CD4-positive, alpha-beta T cell treated with Interleukin-15 for 4 hours (primary cell): Measurements from ENCODE around the gene GPR137.
"Not testable (repeated sequence)": the region's sequence is repeated elsewhere in the genome, so short reads cannot be mapped to it uniquely, and the experiment has no call there.

Source experiments
- DNase-seq: peaks from one replicate; pipeline ENCODE4 v3.0.0-alpha.2; 2020; ENCODE audit warnings: low spot score

Gene GPR137

GRCh38 chr11:64304316-64305072, 18.8 kb downstream of the GPR137 start:
- peak; percentile 92 for DNase-seq

DNA sequence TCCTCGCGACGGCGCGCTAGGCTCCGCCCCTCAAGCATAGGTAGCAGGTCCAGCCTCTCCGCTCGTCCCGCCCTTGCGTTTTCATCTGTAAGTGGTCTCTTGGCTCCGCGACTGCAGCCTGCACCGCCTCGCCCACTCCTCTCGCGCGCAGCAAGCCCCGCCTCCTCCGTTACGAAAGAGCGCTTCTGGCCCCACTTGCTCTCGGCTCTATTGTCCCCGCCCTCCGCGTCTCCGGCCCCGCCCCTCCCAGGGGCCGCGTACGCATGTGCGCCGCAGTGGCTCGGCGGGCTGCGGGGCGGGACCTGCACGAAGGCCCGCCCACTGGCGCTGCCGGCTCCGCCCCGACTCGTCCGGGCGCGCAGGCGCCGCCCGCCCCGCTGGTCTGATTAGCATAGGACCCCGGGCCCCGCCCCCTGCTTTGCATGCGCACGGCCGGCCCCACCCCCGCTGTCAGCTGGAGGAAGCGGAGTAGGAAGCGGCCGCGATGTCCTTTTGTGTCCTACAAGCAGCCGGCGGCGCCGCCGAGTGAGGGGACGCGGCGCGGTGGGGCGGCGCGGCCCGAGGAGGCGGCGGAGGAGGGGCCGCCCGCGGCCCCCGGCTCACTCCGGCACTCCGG, 19.5 kb downstream of the GPR137 start, which contains the start of gene ESRRA:
TSS of gene ESRRA (plus strand) at position 450 of the 616 bp plus-strand sequence. CDS start 1,656 bp downstream, outside the sequence.
- DNase-seq = peak; percentile 97

- peak; percentile 73 for DNase-seq
Measured at GRCh38 chr11:64305691-64306562, 20.3 kb downstream of the GPR137 start.

GRCh38 chr11:64306563-64306875, 20.9 kb downstream of the GPR137 start:
- DNase-seq = no peak

DNA sequence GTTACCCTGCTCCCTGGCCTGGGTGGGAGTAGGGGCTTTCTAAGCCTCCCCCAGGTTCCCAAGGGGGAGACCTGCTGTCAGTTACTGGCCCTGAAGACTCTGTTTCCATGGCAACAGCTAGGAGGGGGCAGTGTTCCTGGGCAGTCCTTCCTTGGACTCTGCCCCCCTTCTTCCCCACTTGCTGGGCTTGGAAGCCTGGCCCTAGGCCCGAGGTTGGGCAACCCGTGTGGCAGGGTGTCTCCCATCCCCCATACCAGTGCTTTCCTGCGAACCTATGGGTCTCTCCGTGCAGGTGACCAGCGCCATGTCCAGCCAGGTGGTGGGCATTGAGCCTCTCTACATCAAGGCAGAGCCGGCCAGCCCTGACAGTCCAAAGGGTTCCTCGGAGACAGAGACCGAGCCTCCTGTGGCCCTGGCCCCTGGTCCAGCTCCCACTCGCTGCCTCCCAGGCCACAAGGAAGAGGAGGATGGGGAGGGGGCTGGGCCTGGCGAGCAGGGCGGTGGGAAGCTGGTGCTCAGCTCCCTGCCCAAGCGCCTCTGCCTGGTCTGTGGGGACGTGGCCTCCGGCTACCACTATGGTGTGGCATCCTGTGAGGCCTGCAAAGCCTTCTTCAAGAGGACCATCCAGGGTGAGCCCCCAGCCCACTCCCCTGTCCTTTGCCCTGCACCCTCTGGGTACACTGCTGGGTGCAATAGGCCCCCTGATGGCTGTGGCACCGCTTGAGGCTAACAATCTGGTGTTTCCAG, 21.4 kb downstream of the GPR137 start:
- no peak for DNase-seq

DNA sequence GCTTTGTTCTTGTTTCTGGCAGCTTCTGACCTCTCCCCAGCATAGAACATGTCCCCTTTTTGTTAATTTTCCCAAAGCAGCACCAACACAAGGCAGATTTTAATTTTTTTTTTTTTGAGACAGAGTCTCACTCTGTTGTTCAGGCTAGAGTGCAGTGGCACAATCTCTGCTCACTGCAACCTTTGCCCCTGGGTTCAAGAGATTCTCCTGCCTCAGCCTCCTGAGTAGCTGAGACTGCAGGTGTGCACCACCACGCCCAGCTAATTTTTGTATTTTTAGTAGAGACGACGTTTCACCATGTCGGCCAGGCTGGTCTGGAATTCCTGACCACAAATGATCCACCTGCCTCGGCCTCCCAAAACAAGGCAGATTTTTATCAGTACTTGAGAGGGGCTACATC, 22.1 kb downstream of the GPR137 start:
- not testable (repeated sequence) for DNase-seq

DNA sequence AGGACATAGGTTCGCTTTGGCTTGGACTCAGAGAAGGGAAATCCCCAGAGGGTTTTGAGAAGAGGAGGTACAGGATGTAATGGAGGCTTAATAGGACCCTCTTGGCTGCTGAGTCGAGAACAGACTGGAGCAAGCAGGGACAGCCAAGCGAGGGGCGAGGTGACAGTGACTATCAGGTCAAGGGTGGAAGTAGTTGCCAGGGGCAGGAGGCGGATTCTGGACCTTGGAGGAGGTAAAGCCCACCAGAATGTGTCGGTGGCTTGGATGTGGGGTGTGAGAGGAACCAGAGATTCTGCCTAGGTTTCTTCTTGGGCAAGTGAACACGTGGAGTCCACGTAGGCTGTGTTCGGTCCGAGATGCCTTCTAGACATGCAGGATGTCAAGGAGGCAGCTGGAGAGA, 27.3 kb downstream of the GPR137 start:
- no peak for DNase-seq

DNA sequence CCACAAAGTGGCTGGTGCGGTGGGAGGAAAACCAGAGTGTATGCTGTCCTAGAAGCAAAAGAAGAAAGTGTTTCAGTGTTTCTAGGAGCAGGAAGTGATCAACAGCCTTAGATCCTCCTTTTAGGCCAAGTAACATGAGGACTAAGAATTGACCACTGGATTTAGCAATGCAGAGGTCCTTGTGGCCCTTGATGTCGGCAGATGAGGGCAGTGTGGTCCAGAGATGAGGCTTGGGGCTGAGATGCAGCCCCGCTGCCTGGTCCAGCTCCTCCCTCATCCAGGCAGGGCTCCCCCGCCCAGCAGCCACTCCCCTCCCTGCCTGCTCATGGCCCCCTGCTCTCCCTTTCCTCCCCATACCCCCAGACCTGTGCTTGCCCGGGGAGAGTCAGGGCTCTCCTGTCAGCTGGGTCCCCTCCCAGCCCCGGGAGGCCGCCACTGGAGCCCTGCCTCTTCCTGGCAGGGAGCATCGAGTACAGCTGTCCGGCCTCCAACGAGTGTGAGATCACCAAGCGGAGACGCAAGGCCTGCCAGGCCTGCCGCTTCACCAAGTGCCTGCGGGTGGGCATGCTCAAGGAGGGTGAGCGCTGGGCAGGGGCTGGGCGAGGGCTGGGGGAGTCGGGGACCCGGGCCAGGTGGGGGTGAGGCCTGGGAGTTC, 28.0 kb downstream of the GPR137 start:
- DNase-seq = no peak

DNA sequence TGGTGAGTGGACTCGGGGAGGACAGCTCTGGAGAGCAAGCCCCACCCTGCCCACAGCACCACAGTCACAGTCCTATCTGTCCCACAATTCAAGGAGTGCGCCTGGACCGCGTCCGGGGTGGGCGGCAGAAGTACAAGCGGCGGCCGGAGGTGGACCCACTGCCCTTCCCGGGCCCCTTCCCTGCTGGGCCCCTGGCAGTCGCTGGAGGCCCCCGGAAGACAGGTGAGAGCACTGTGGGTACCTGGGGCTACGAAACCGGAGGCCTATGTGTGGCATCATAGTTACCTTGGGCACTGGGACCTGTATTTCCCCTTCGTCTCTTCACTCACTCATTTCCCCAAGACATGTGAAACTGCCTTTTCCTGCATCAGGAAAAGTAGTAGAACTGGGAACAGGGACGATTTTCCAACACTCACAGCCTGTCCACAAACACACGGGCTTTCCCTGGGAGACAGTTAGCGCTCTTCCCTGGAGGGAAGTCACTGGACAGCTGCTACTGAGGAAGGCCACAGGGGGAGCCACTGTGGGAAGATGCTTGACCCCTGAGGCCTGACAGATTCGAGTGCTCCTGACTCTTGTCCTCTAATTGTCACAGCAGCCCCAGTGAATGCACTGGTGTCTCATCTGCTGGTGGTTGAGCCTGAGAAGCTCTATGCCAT, 28.6 kb downstream of the GPR137 start:
- DNase-seq = no peak

- no peak for DNase-seq
Measured at GRCh38 chr11:64314805-64315561, 29.3 kb downstream of the GPR137 start.

GRCh38 chr11:64315667-64316526, 30.2 kb downstream of the GPR137 start:
- DNase-seq = not testable (repeated sequence)

- DNase-seq = peak; percentile 30
Measured at GRCh38 chr11:64316672-64317324, 31.1 kb downstream of the GPR137 start.

GRCh38 chr11:64317325-64317960, 31.8 kb downstream of the GPR137 start, which contains the start of gene TRMT112:
TSS of gene TRMT112 (minus strand) at chr11:64317559. CDS start at chr11:64317526, 33 bp downstream.
- peak; percentile 98 for DNase-seq

DNA sequence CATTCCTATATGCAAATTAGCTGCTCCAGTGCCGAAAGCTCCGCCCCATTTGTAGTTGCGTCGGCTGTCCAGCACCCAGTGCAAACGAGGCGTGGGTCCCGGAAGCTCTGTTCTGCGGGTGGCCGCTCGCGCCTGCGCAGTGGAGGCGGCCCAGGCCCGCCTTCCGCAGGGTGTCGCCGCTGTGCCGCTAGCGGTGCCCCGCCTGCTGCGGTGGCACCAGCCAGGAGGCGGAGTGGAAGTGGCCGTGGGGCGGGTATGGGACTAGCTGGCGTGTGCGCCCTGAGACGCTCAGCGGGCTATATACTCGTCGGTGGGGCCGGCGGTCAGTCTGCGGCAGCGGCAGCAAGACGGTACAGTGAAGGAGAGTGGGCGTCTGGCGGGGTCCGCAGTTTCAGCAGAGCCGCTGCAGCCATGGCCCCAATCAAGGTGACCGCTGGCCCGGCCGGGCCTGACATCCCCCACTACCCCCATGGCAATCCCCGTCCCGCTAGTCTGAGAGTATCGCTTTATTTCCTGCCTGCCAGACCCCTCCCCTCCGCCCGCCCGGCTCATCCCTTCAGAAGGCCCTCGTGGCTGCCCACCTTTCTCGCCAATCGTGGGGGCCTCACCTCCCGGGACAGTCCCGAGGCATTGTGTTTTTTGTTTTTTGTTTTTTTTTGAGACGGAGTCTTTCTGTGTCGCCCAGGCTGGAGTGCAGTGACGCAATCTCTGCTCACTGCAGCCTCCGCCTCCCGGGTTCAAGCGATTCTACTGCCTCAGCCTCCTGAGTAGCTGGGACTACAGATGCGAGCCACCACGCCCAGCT, 32.5 kb downstream of the GPR137 start, which contains the start of gene PRDX5:
TSS of gene PRDX5 (plus strand) at position 161 of the 805 bp plus-strand sequence. CDS start at position 256, 95 bp downstream.
- peak; percentile 97 for DNase-seq

DNA sequence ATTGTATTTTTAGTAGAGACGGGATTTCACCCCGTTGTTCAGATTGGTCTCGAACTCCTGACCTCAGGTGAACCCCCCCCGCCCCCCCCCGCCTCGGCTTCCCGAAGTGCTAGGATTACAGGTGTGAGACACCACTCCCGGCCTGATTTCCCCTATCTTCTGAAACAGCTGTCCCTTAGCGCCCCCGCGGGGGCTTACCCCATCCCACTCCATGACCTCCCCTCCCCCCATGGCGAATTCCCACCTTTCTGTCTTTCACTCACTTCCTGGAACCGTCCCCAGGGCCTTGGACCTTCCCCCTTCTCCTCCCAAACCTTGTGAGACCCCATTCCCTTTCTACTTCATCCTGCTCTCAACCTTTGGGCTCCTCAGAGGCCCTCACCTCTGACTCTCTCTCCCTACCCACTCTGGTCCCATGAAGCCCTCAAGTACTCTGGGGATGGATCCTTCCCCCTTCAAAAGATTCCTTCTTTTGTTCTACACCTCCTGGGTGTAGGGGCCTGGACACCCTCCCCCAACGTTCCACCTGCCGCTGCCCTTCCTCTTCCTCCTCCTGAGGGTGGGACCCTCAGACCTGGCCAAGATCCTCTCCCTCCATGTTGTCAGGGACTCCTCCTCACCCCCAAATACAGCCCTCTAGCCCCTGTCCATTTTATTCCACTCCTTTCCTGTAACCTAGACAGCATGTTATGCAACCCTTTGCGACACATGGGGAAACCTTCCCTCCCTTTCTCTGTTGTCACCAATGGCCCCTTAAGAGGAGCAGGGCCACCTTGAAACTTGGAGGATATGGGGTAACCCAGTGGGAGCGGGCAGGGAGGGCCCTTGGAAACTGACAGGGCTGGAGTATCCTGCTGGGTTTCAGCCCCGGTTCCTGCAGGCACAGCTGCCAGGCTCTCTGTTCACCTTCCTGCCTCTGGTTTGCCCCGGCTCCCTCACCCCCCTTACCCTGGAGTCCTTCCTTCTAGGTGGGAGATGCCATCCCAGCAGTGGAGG, 33.4 kb downstream of the GPR137 start:
- DNase-seq = no peak

- no peak for DNase-seq
Measured at GRCh38 chr11:64320556-64320955, 34.9 kb downstream of the GPR137 start.
